Adipose tissue (tissue), 3 donors: ENCODE data around the gene TMEM138. TPM values are rescaled to one million over a fixed set of nuclear protein-coding genes. Genes with fewer than 3 reads are reported as not detected.

Experiments
- polyA plus RNA-seq, 3 donors: library from polyadenylated mRNA; stranded (reverse); fragments of 200-250 nt; gene quantifications; one replicate each; pipeline ENCODE4 v1.2.3, GENCODE V29; 2013
- donor health status: healthy with polysubstance abuse.
- donor health status: Bipolar disorder and iron deficiency.
- donor health status: healthy.

Gene TMEM138
- polyA plus RNA-seq, 3 donors: 17.3 to 54.1 (median 46.8) TPM

Other genes starting within 250 kb of the TMEM138 start
- gene VPS37C, start 200.9 kb upstream of the TMEM138 start, polyA plus RNA-seq: 10 to 100 TPM; 14.2 to 17.6 (median 15.2) TPM
- 1,000 to 10,000 TPM in 1 of 3 donors, 100 to 1,000 TPM in 1, 1 to 10 TPM in 1; 1.6 to 4,252 (median 517) TPM for gene PGA3, start 158.9 kb upstream of the TMEM138 start, polyA plus RNA-seq
- gene PGA4, start 140.0 kb upstream of the TMEM138 start, polyA plus RNA-seq: 1,000 to 10,000 TPM in 1 of 3 donors, 100 to 1,000 TPM in 1, 1 to 10 TPM in 1; 2.1 to 3,314 (median 221) TPM
- 100 to 1,000 TPM in 1 of 3 donors, 10 to 100 TPM in 1, under 1 TPM in 1; 0.13 to 467 (median 45.1) TPM for gene PGA5, start 121.2 kb upstream of the TMEM138 start, polyA plus RNA-seq
- gene VWCE, start 67.1 kb upstream of the TMEM138 start, polyA plus RNA-seq: 1 to 10 TPM in 2 of 3 donors, under 1 TPM in 1; 0.86 to 5.4 (median 1.8) TPM
- gene DDB1, start 29.3 kb upstream of the TMEM138 start, polyA plus RNA-seq: 100 to 1,000 TPM in 1 of 3 donors, 10 to 100 TPM in 2; 52.2 to 107 (median 87.7) TPM
- gene TKFC, start 29.1 kb upstream of the TMEM138 start, polyA plus RNA-seq: 10 to 100 TPM; 24.6 to 29.5 (median 26.3) TPM
- gene CYB561A3, start 492 bp upstream of the TMEM138 start, polyA plus RNA-seq: 10 to 100 TPM; 23.1 to 39.4 (median 31.2) TPM
- 10 to 100 TPM; 12.9 to 26.3 (median 14.3) TPM for gene TMEM216, start 30.2 kb downstream of the TMEM138 start, polyA plus RNA-seq
- 10 to 100 TPM; 28.5 to 52.8 (median 42.7) TPM for gene CPSF7, start 67.6 kb downstream of the TMEM138 start, polyA plus RNA-seq
- gene SDHAF2, start 67.8 kb downstream of the TMEM138 start, polyA plus RNA-seq: 10 to 100 TPM; 22.5 to 45.2 (median 43.9) TPM
- 1 to 10 TPM; 1.3 to 3.0 (median 2.2) TPM for gene LRRC10B, start 146.4 kb downstream of the TMEM138 start, polyA plus RNA-seq
- 10 to 100 TPM in 1 of 3 donors, 1 to 10 TPM in 2; 2.4 to 11.1 (median 6.9) TPM for gene SYT7, start 218.7 kb downstream of the TMEM138 start, polyA plus RNA-seq